HG03066 (cell line): ENCODE data around the gene MYO7B.

ENCODE experiments used
- ATAC-seq: cut with Tn5 transposase; IDR thresholded peaks from one replicate; pipeline ENCODE4 v1.9.1; 2021; ENCODE audit warnings: low read depth; ENCODE audit not compliant: unreplicated experiment

The MYO7B gene

GRCh38 chr2:127546797-127547196 lies 11.3 kb downstream of the MYO7B start:
- ATAC-seq: no peak

- no peak for ATAC-seq
These were observed 15.9 kb downstream of the MYO7B start for GRCh38 chr2:127551221-127551930.

- no peak for ATAC-seq
These were observed 16.9 kb downstream of the MYO7B start for GRCh38 chr2:127552336-127552735.

DNA sequence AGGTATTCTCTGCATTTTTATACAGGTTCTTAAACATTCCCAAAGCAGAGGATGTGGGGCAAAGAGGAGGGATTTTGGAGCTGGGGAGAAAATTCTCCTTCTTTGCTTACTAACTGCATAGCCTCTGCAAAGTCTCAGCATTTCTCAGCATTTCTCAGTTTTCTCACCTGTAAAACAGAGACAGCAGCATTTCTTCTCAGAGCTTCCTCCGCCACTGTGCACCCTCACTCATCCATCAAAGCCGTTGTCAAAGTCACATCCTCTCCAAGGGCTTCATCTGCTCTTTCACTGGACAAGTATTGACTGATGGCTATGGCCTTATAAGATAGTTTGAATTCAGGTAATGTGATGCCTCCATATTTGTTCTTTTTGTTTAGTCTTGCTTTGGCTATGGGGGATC lies 17.4 kb downstream of the MYO7B start:
- no peak for ATAC-seq

DNA sequence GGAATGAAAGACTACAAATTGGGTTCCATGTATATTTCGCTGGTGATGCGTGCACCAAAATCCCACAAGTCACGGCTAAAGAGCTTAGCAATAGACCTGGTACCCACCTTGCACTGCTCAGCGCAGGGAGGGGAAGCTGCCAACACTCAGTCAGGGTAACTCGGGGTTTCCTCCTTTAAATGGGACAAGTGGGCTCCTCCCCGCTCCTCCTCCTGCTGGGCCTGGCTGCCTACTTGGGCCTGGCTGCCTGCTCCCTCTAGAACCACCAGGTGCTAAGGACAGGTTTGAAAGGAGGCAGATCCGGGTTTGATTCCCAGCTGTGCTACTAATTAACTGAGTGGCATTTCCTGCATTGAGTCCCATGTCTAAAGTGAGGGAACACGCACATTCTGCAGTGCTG lies 23.4 kb downstream of the MYO7B start:
- no peak for ATAC-seq

GRCh38 chr2:127559454-127559853 lies 24.0 kb downstream of the MYO7B start:
- ATAC-seq: no peak

DNA sequence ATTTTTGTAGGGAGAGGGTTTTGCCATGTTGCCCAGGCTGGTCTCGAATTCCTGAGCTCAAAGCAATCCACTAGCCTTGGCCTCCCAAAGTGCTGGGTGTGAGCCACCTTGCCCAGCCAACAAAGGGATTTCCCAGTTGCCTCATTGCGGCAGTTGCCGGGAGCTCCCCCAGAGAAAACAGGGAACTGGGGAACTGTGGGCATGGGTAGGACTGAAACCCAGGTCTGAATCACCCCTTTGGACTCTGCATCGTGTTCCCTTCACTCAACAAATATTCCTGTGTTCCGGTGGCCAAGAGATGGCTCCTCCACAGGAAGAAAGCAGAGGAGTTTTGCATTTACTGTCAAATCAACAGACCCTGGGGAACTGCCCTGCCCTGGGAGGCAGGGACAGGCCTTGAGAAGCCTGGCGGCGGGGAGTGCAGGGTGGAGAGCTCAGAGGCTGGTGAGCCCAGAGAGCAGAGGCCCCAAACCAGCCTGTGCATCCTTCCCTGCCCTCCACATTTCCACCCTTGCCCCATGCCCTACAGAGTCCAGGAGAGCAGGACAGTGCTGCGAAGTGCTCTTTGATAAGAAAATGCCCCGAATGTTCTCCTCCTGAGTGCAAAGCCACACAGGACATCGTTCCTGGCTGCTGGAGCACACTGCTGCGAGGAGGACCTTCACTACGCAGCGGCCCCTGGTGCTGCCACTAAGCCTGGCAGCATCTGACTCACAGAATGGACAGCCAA lies 24.9 kb downstream of the MYO7B start:
- ATAC-seq: no peak

DNA sequence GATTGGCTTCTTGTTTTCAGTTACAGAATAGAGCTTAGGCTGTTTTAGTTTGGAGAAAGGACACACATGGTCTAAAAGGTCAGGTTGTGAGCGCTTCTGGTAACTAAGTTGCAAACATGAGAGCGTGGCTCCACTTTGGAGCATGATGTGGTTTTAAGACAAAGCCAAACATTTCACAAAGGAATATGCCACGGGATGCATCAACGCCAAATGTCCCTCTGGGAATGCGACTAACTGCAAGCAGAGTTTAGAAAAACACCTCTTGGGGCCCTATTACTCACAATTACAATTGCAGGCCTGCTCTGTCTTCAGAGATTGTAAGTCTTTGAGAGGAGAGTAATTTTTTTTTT lies 25.4 kb downstream of the MYO7B start:
- ATAC-seq: no peak

- no peak for ATAC-seq
These were observed 25.9 kb downstream of the MYO7B start for GRCh38 chr2:127561371-127561770.

DNA sequence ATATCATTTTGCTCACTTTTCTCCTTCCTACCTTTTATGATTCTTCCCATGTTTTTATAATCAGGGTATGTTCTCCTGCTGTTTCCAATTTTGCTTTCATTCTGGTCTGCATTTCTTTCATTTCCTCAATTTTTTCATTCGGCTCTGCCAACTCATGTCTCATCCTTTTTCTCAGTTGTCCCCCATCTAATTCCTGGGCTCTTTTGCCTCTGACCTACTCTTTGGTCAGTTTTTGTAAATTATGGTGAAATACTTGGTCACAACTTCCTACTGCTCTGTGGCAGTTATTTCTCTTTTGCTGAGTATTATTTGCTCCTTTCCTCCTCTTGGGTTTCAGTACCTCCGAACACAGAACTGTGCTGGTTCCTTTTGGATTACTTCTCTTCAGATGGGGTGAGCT lies 27.5 kb downstream of the MYO7B start:
- no peak for ATAC-seq

GRCh38 chr2:127563458-127564428 lies 28.3 kb downstream of the MYO7B start:
- peak; percentile 96 for ATAC-seq

- ATAC-seq: no peak
These were observed 29.2 kb downstream of the MYO7B start for GRCh38 chr2:127564429-127565260.

GRCh38 chr2:127565261-127566138 lies 30.0 kb downstream of the MYO7B start:
- ATAC-seq: no peak

DNA sequence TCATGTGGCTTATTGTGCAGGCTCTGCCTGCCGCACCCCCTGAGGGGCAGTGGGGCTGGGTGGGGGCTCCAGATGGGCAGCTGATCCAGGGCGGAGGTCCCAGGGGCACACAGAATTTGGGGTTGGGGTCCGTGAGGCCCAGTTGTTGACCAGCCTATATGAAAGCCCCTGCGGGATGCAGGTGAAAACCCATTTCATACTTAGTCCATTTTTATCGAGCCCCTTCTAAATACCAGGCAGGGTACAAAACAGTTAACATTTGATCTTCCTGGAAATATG lies 30.6 kb downstream of the MYO7B start:
- ATAC-seq: no peak

GRCh38 chr2:127566576-127566975 lies 31.1 kb downstream of the MYO7B start:
- no peak for ATAC-seq

DNA sequence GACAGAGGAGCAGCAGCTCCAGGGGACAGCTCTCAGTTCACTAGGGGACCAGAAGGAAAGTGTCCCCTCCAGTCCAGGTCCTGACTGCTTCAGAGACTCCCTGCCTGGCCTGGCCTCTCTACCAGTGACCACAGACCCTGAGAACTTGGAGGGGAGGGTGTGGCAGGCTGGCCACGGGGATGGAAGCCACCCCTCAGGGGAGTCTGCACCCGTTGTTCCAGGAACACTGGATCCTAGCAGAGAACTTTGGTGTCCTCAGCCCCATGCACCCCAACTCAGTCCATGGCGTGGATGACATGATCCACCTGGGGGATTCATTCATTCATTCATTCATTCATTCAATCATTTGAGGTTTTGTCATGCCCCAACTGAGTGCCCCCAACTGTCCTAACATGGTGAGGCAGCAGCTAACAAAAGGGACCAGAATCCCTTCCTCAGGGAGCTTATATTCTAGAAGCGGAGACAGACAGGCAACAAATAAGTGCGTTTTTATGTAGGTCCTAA lies 31.9 kb downstream of the MYO7B start:
- ATAC-seq: no peak

DNA sequence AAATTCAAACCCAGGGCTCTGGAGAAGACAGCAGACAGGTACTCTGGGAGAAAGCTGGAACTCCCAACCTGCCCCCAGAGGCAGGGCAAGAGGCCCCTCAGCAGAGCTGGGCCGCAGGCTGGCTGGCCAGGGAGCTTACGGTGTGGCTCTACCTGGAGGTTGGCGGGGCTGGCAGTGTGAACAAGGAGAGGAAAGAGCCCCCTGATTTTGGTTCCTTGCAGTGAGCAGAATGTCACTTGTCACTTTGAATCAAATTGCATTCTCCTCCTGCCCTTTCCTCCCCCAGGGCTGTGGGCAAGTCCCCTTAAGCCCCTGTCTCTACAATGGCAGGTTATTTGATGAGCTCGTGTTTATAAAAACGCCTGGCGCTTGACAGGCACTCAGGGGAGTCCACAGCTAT lies 32.6 kb downstream of the MYO7B start:
- ATAC-seq: no peak

GRCh38 chr2:127569666-127570065 lies 34.2 kb downstream of the MYO7B start:
- no peak for ATAC-seq
